GM12865 (cell line): ENCODE data around the gene EFNB2.
A peak's percentile ranks its signal among the peaks of the same experiment; 100 is the strongest.

Experiments used
- DNase-seq: peaks from one replicate; pipeline ENCODE4 v3.0.0; 2010; ENCODE audit warnings: low read depth
- H3K4me3 ChIP-seq: 2 replicates; pipeline ENCODE4 v1.5.1; 2011; ENCODE audit warnings: mild to moderate bottlenecking, low read depth, low read length, control low read depth
- CTCF ChIP-seq: IDR thresholded peaks from 2 replicates; pipeline ENCODE4 v1.5.1; 2011; ENCODE audit warnings: low read length, control low read depth, low read depth, inconsistent platforms; ENCODE audit not compliant: insufficient read depth; ENCODE audit errors: missing control alignments

Gene EFNB2

GRCh38 chr13:106494506-106494905, 41.0 kb downstream of the EFNB2 start:
- no peak for TF ChIP-seq CTCF
- H3K4me3 ChIP-seq, result no peak overlapping the region
- DNase-seq, result no peak

- no peak for TF ChIP-seq CTCF
- DNase-seq, result peak; percentile 67
- no peak overlapping the region for H3K4me3 ChIP-seq
These were observed 41.8 kb downstream of the EFNB2 start for GRCh38 chr13:106493533-106494220.

GRCh38 chr13:106492588-106493475, 42.6 kb downstream of the EFNB2 start:
- TF ChIP-seq CTCF, result no peak
- H3K4me3 ChIP-seq, result no peak overlapping the region
- DNase-seq, result no peak

- DNase-seq, result no peak
- no peak for TF ChIP-seq CTCF
- no peak overlapping the region for H3K4me3 ChIP-seq
These were observed 43.4 kb downstream of the EFNB2 start for GRCh38 chr13:106491928-106492587.

- no peak overlapping the region for H3K4me3 ChIP-seq
- DNase-seq, result no peak
- TF ChIP-seq CTCF, result no peak
These were observed 44.0 kb downstream of the EFNB2 start for GRCh38 chr13:106491463-106491862.

- no peak for TF ChIP-seq CTCF
- DNase-seq, result peak; percentile 9
- no peak overlapping the region for H3K4me3 ChIP-seq
These were observed 44.7 kb downstream of the EFNB2 start for GRCh38 chr13:106490569-106491321.
